Liver (tissue), 9 donors: Measurements from ENCODE around the gene RAPGEF1. TPM values are rescaled to one million over a fixed set of nuclear protein-coding genes. Genes with fewer than 3 reads are reported as not detected.

Source experiments
- DNase-seq: peaks from one replicate; pipeline ENCODE4 v3.0.0-alpha.2; 2017; ENCODE audit warnings: low spot score
- H3K27ac ChIP-seq, 2 donors: one replicate each; pipeline ENCODE4 v1.7.0; 2013; ENCODE audit warnings: inconsistent platforms in 2 of 2, low read length in 2 of 2, control low read depth in 1 of 2, low read depth in 1 of 2, mild to moderate bottlenecking in 1 of 2
- H3K27me3 ChIP-seq, 4 donors: one replicate each; pipeline versions ENCODE4 v1.6.1 to v1.7.0; 2013; ENCODE audit warnings: low read length in 3 of 4, inconsistent platforms in 1 of 4, mild to moderate bottlenecking in 1 of 4, moderate library complexity in 1 of 4; ENCODE audit not compliant: control insufficient read depth in 4 of 4, insufficient read depth in 4 of 4
- H3K36me3 ChIP-seq, 4 donors: one replicate each; pipeline versions ENCODE4 v1.6.1 to v1.7.0; 2013; ENCODE audit warnings: low read length in 3 of 4, mild to moderate bottlenecking in 3 of 4, low read depth in 1 of 4, moderate library complexity in 1 of 4; ENCODE audit not compliant: control insufficient read depth in 4 of 4, insufficient read depth in 3 of 4
- H3K4me1 ChIP-seq, 4 donors: one replicate each; pipeline versions ENCODE4 v1.6.1 to v1.7.0; 2013; ENCODE audit warnings: low read length in 3 of 4, mild to moderate bottlenecking in 3 of 4, moderate library complexity in 1 of 4; ENCODE audit not compliant: control insufficient read depth in 4 of 4, insufficient read depth in 4 of 4
- H3K4me3 ChIP-seq, 3 donors: one replicate each; pipeline versions ENCODE4 v1.6.1 to v1.7.0; 2013; ENCODE audit warnings: low read length in 3 of 3, control low read depth in 1 of 3, low read depth in 1 of 3, mild to moderate bottlenecking in 1 of 3
- H3K9ac ChIP-seq, 2 donors: one replicate each; pipeline ENCODE4 v1.7.0; 2013; ENCODE audit warnings: low read length in 2 of 2, mild to moderate bottlenecking in 2 of 2, moderate library complexity in 2 of 2, control low read depth in 1 of 2, low read depth in 1 of 2
- H3K9me3 ChIP-seq, 4 donors: one replicate each; pipeline versions ENCODE4 v1.6.1 to v1.7.0; 2013; ENCODE audit warnings: low read length in 3 of 4; ENCODE audit not compliant: control insufficient read depth in 4 of 4
- CTCF ChIP-seq: fragments of 150-350 bp; IDR thresholded peaks from 2 replicates; pipeline ENCODE4 v1.5.1; 2017; ENCODE audit warnings: improper control_type of control experiment, low read depth, low read length; ENCODE audit not compliant: missing input control
- FOXA1 ChIP-seq: IDR thresholded peaks from 2 replicates; pipeline ENCODE4 v1.6.1; 2016; ENCODE audit warnings: antibody characterized with exemption
- FOXA2 ChIP-seq: IDR thresholded peaks from 2 replicates; pipeline ENCODE4 v1.6.1; 2016; ENCODE audit warnings: antibody characterized with exemption
- HNF4A ChIP-seq, 2 donors: conservative IDR thresholded peaks; 2 replicates each; pipeline ENCODE4 v1.6.1; 2016; ENCODE audit warnings: antibody characterized with exemption in 2 of 2, mild to moderate bottlenecking in 2 of 2
- JUND ChIP-seq, 2 donors: IDR thresholded peaks; 2 replicates each; pipeline ENCODE4 v1.6.1; 2016; ENCODE audit warnings: antibody characterized with exemption in 2 of 2
- NR2F2 ChIP-seq: IDR thresholded peaks from 2 replicates; pipeline ENCODE4 v1.6.1; 2016; ENCODE audit warnings: antibody characterized with exemption
- RAD21 ChIP-seq, 2 donors: IDR thresholded peaks; 2 replicates each; pipeline ENCODE4 v1.6.1; 2016; ENCODE audit warnings: antibody characterized with exemption in 2 of 2, mild to moderate bottlenecking in 2 of 2
- REST ChIP-seq: IDR thresholded peaks from 2 replicates; pipeline ENCODE4 v1.6.1; 2016; ENCODE audit warnings: antibody characterized with exemption, mild to moderate bottlenecking
- RXRA ChIP-seq, 2 donors: IDR thresholded peaks; 2 replicates each; pipeline ENCODE4 v1.6.1; 2017 to 2018; ENCODE audit warnings: antibody characterized with exemption in 2 of 2, mild to moderate bottlenecking in 1 of 2
- YY1 ChIP-seq: IDR thresholded peaks from 2 replicates; pipeline ENCODE4 v1.6.1; 2016; ENCODE audit warnings: antibody characterized with exemption, mild to moderate bottlenecking
- ZBTB33 ChIP-seq: IDR thresholded peaks from 2 replicates; pipeline ENCODE4 v1.6.1; 2016; ENCODE audit warnings: antibody characterized with exemption
- WGBS: extraction: QIAGEN DNeasy Blood & Tissue Kit; methylation state at CpG from one replicate; pipeline ENCODE4 v1.1.7; 2013; 5-methylcytosine and 5-hydroxymethylcytosine counted together
- polyA plus RNA-seq, 2 donors: library from polyadenylated mRNA; stranded (reverse) in 1 of 2; unstranded in 1 of 2; fragments of 200-250 nt in 1 of 2; fragments of >200 nt in 1 of 2; fragmentation: Nextera tagmentation in 1 of 2; extraction: Ambion mirVana in 1 of 2; gene quantifications; one replicate each; pipeline versions ENCODE4 v1.2.1 to v1.2.3, GENCODE V29; 2013 to 2015
- total RNA-seq, 2 donors: library from RNA; depleted of rRNA; stranded (reverse); fragments of >200 nt; gene quantifications; one replicate each; pipeline ENCODE4 v1.2.3, GENCODE V29; 2014
- donor health status: healthy.
- donor health status: healthy.
- donor health status: healthy.
- donor health status: healthy.
- donor health status: healthy.

Gene RAPGEF1
- total and polyA plus RNA-seq, 4 donors = 5.6 to 19.7 (median 16.8) TPM

- Histone ChIP-seq H3K36me3 (peaks cover 2 to 22% (median 4%) of the 10 kb centered on the region in 4 donors), H3K9me3 (no peaks in the 10 kb centered on the region), H3K9ac (no peak overlapping the region), H3K27ac (no peak overlapping the region), H3K4me1 (peaks cover 0 to 18% (median 15%) of the 10 kb centered on the region in 4 donors), H3K27me3 (no peaks in the 10 kb centered on the region), H3K4me3 (no peak overlapping the region)
- DNase-seq = peak; percentile 27
- 96% methylated on average over 13 of the region's 13 CpGs for WGBS
- no peak for TF ChIP-seq RAD21 (IDR thresholded peaks at IDR 0.05)
- no peak for TF ChIP-seq YY1
- TF ChIP-seq JUND (IDR thresholded peaks at IDR 0.05) = no peak
- no peak for TF ChIP-seq RXRA (IDR thresholded peaks at IDR 0.05)
- no peak for TF ChIP-seq NR2F2
- TF ChIP-seq FOXA2 = no peak
- TF ChIP-seq CTCF = no peak
- TF ChIP-seq HNF4A (conservative IDR thresholded peaks at IDR 0.05) = no peak
- TF ChIP-seq FOXA1 = no peak
- TF ChIP-seq REST = no peak
- TF ChIP-seq ZBTB33 = no peak
Observed at GRCh38 chr9:131578021-131578420, 161.9 kb downstream of the RAPGEF1 start.

GRCh38 chr9:131577005-131578000 is 162.6 kb downstream of the RAPGEF1 start:
- Histone ChIP-seq H3K27me3 (no peaks in the 10 kb centered on the region), H3K9me3 (no peaks in the 10 kb centered on the region), H3K4me1 (peaks cover 0 to 18% (median 15%) of the 10 kb centered on the region in 4 donors), H3K27ac (no peak overlapping the region), H3K36me3 (peaks cover 0 to 20% (median 1%) of the 10 kb centered on the region in 4 donors), H3K4me3 (no peak overlapping the region), H3K9ac (no peak overlapping the region)
- DNase-seq = peak; percentile 31
- TF ChIP-seq YY1 = no peak
- no peak for TF ChIP-seq JUND (IDR thresholded peaks at IDR 0.05)
- TF ChIP-seq CTCF = no peak
- WGBS = 93% methylated on average over 25 of the region's 25 CpGs
